Omental fat pad (tissue), 4 donors: ENCODE measurements around the gene PSMD3. TPM values are rescaled to one million over a fixed set of nuclear protein-coding genes. Genes with fewer than 3 reads are reported as not detected.

Source experiments
- ATAC-seq: fragments of 150-250 bp; one replicate; pipeline ENCODE4 v1.9.1; 2016; ENCODE audit warnings: mild to moderate bottlenecking, moderate library complexity; ENCODE audit not compliant: low FRiP score
- DNase-seq: peaks from one replicate; pipeline ENCODE4 v3.0.0-alpha.2; 2019; ENCODE audit warnings: low spot score
- CTCF ChIP-seq, 3 donors: fragments of 450-650 bp; IDR thresholded peaks; one replicate each; pipeline ENCODE4 v1.5.1; 2016 to 2017; ENCODE audit warnings: antibody characterized with exemption in 3 of 3, mild to moderate bottlenecking in 3 of 3, moderate library complexity in 2 of 3
- total RNA-seq, 4 donors: library from RNA; depleted of rRNA; stranded (reverse); fragments of >200 nt; gene quantifications; one replicate each; pipeline ENCODE4 v1.1.0, GENCODE V29; 2016

The PSMD3 gene
- total RNA-seq, 4 donors from 2014 or later = 75.3 to 98.0 (median 79.4) TPM

GRCh38 chr17:40024901-40025300, 44.3 kb downstream of the PSMD3 start:
- ATAC-seq (no peak), DNase-seq (no peak)
- no peak for TF ChIP-seq CTCF (IDR thresholded peaks at IDR 0.05)

GRCh38 chr17:40025559-40025958, 45.0 kb downstream of the PSMD3 start:
- no peak for DNase-seq
- ATAC-seq = no peak
- TF ChIP-seq CTCF (IDR thresholded peaks at IDR 0.05) = no peak

- DNase-seq = no peak
- TF ChIP-seq CTCF (IDR thresholded peaks at IDR 0.05) = no peak
- ATAC-seq = no peak
Measured at GRCh38 chr17:40025991-40026815, 45.6 kb downstream of the PSMD3 start.

GRCh38 chr17:40026816-40027613, 46.4 kb downstream of the PSMD3 start:
- DNase-seq (peak; percentile 51), ATAC-seq (peak; percentile 80)
- TF ChIP-seq CTCF (IDR thresholded peaks at IDR 0.05) = peak in 1 of 3 donors; percentile 70

GRCh38 chr17:40027614-40028012, 47.0 kb downstream of the PSMD3 start:
- ATAC-seq = no peak
- DNase-seq = no peak
- TF ChIP-seq CTCF (IDR thresholded peaks at IDR 0.05) = no peak

GRCh38 chr17:40028595-40028994, 48.0 kb downstream of the PSMD3 start:
- no peak for TF ChIP-seq CTCF (IDR thresholded peaks at IDR 0.05)
- ATAC-seq (no peak), DNase-seq (no peak)
